Activated CD8-positive, alpha-beta memory T cell treated with anti-CD3 and anti-CD28 coated beads for 24 hours (primary cell): ENCODE measurements around the gene SSTR4.

Experiments used
- DNase-seq: peaks from one replicate; pipeline ENCODE4 v3.0.0-alpha.2; 2020

Gene SSTR4

DNA sequence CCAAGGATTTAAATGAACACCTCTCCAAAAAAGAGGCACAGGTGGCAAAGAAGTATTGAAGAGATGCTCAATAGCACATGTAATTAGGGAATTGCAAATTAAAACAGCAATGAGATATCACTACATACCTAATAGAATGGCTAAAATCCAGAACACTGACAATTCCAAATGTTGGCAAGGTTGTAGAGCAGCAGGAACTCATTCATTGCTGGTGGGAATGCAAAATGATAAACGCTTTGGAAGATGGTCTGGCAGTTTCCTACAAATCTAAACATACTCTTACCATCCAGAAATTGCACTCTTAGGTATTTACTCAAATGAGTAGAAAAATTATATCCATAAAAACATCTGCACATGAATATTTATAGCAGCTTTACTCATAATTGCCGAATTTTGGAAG is 34.0 kb downstream of the SSTR4 start:
- DNase-seq = no peak

DNA sequence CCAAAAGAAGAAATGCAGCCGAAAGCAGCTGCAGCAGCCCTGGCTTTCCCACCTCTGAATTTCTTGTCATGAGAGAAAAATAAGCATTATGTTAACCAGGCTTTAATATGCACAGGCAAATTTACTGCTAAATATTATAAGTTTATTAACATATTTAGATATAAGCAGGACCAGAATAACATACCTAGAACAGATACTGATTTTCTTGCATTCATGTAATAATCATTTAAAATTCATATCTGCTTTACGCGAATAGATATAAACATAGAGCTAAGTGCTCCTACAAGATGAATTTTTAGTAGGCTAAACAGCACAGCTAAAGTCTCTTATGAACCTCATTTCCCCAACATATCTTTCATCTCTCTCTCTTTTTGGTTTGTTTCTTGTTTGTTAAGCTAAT is 36.3 kb downstream of the SSTR4 start:
- no peak for DNase-seq

DNA sequence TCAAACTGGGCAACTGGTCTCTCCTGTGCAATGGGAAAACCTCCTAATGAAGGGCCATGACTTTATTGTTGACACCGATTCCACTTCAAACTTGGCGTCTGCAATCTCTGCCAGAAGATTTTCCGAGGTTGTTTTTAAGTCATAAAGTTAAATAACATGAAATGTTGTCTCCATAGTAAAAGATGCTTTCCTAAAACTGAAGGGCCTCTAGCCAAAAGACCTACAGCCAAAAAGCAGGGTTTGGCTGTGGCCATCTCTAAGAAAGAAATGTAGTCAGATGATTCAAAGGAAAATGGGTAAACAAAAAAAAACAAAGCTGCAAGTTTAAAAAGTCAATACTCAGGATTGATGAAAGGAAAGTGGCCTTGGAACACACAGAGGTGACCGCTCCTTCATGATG is 36.9 kb downstream of the SSTR4 start:
- DNase-seq = no peak

DNA sequence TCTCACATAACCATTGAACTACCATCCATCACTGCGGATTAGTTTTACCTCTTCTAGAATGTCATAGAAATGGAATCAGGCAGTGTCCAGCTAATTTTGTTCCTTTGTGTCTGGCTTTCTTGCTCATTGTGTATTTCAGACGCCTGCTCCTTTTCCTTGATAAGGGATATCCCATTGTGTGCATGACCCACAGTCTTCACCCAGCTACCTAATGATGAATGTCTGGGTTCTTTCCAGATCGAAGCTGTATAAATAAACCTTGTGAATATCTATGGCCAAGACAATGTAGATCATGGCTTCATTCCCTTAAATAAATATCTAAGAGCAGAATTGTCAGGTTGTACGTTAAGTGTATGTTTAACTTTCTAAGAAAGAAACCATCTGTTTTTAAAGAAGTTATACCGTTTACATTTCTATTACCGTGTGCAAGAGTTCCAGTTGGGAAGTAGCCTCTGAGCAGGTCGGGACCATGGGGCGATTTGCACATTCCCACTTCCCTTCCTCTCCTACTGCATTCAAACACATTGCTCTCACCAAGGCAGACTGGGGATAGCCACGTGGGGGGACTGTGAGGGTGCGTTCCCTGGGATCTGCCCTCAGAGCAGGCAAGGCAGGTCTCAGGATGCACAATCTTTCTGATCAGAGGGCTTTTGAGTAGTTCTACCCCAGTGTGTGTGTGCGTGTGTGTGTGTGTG is 37.9 kb downstream of the SSTR4 start:
- no peak for DNase-seq

DNA sequence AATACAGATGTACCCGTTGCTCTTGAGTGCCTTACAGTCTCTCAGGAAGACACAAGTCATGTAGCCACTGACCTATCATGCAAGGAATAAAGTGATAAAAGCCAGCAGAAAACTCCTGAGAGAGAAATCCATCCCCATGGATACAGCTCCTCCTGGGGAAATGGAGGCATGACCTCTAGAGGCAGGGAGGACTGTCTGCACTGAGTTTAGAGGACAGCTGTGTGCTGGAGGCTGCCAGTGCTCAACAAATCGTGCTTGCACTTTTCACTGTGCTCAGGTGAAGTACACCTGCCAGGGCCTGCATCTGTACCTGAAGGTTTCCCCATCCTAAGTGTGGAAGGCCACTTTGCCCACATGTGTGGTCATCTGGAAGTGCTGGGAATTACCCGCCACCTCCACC is 38.9 kb downstream of the SSTR4 start:
- DNase-seq = no peak

DNA sequence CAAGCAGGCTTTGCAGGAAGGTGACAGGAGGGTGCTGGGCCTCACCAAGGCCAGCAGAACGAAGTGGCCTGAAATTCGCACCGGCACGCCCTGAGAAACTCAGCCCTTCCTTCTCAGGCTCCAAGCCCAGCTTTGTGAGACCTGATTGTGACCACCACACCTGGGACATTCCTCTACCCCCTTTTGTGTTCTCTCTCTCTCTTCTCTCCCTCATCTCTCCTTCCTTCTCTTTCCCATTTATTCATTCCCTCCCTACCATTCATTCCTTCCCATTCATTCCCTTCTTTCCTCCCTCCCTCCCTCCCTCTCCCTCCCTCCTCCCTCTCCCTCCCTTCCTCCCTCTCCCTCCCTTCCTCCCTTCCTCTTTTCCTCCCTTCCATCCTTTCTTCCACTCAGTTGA is 42.2 kb downstream of the SSTR4 start:
- no peak for DNase-seq

DNA sequence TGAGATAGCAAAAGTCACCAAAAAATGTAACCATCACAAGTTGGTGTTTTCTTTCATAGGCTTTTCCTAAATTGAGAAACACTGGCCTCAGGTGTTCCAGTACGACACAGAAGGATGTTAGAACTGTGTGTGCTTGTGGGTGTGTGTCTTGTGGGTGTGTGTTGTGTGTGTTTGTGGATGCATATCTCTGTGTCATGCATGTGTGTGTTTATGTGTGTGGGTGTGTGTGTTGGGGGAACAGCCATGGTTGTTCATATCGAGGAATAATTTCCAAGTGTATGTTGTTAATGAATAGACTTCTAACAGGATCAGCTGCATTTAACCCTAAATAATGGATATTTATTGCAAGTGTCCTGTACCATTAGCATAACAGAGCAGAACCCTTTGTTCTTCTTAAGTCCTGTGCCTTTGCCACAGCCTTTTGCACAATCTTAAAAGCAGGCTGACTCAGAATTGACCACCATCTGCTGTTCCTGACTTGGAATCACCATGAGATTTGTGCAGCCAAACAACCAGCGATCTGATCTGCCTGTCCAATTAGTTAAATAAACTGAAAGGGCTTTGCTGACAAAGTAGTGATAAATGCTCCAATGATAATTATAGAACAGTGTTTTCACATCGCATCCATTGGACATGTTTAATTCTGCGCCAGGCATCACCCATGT is 43.4 kb downstream of the SSTR4 start:
- no peak for DNase-seq

DNA sequence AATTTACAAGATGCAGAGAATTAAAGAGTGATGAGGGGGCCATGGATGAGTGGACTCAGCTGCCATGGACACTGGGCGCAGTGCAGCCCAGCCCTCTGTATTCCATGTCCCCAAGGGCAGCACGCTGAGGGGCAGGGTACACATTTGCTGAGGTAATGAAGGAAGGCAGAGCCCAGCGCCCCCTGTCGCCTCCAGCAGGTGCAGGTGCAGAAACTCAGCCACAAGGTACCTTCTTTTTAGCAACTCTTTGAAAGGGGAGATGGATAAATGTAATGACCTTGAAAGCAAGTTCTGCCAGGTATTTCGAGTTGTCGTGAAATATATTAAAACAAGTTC is 43.9 kb downstream of the SSTR4 start:
- no peak for DNase-seq

DNA sequence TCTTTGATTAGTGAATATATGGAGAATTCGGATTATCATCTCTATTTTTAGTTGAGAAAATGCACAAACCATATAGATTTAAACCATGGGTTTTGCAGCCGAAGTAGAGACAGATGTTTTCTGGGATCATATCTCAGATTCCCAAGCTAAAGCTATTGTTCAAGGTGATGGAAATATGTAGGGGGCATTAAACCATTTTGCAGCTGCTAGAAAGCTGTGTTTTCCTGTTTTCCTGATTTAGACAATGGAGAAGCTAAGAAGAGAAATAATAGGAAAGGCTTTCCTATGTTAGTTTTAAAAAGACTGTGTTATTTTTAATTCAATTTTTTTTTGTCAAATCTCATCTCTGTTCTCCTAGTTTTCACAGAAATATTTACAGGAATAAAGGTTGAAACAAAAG is 44.8 kb downstream of the SSTR4 start:
- DNase-seq = no peak

DNA sequence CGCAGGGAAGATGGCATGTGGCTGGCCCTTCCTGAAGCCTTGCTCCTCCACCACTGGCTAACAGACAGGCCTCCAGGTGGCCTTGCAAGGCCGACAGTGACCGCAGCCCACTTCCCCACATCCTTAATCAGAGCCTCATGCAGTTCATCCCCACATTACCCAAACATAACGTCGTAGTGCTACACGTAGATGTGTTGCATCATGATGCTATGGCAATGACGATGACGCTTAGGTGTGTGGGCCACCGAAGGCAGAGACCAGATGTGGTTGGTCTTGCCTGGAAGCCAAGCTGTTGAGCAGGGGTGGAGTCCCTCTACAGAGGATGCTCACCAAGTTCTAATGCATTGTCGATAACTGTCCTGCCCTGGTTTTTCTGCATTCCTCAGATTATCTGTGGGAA is 45.4 kb downstream of the SSTR4 start:
- DNase-seq = no peak

DNA sequence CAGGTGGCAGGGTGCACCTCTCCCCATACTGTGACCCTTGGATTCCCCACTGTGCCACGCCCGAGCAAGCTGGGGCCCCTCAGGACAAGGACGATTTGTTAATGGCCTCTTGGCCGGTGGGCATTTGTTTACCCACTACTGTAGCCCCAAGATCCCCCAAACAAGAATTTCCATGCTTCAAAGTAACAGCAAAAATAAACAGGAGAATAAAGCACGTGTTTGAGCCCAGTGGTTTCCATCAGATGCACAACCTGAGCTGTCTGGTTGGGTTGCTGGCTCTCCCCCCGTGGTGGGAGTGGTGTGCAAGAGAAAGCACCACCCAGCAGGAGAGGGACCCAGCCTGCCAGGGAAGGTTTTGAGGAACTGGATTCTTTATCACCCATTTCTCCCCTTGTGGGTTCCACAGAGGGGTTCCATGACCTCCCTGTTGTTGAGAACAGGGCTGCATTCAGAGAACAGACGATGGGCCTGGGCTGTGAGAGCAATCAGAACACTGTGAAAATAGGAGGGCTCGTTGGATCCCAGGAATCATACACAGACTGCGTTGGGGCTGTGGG is 46.2 kb downstream of the SSTR4 start:
- DNase-seq = no peak

DNA sequence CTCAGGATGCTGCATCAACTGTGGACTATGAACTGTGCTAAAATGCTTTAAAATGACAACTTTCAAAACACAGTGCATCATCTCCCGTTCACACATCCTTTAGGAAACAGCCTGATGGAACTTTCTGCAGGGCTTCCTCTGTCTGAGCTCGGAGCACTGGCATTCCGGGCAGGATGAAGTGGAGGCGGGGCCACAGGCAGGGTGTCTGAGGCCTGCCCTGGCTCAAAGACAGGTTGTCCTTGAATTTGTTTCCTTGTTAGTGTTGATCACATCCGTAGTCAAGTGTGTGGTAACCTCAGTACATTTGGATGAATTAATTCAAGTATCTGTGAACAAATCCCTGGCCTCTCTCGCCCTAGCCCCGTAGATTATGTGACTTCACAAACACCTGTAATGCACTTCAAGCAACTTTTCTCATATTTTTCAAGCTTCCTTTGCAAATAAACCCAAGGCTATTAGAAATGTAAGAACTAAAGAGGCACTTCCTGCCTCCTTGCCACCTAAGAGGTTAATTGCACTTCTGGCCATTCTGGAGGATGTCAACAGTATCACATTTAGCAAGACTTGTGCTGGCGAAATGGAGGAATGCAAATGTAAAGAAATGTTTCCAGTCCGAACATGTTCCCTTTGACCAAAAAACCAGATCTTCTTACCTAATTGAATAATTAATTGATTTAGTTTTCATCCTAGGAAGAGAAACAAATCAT is 47.9 kb downstream of the SSTR4 start:
- no peak for DNase-seq

DNA sequence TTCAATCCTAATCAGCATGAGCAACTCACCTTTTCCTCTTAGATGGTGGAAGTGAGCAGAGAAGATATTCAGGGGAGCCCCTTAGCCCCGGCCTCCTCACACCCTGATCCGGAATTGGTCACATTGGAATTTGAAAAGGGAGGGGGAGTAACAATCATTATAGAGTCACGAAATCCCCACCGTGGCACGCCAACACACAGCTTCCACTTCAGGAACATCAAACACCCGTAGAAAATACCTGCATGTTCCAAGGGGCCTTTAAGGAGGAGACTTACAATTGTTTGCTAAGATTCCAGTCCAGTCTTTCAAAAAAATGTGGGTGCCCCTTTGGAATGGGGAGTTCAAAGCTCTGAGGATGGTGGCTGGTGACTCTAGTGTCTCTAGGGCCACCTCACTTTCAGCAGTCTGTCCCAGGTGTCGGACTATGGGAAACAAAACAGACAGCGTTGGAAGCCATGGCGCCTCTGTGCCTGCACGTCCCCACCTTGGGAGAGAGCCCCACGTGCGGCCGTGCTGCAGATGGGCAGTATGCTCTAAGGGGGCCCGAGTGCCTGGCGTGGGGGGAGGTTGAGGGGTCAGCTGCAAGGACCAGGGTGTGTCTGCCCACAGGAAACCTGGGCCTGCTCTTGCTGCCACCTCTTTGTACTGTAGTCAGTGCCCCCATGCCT is 48.6 kb downstream of the SSTR4 start:
- DNase-seq = no peak

DNA sequence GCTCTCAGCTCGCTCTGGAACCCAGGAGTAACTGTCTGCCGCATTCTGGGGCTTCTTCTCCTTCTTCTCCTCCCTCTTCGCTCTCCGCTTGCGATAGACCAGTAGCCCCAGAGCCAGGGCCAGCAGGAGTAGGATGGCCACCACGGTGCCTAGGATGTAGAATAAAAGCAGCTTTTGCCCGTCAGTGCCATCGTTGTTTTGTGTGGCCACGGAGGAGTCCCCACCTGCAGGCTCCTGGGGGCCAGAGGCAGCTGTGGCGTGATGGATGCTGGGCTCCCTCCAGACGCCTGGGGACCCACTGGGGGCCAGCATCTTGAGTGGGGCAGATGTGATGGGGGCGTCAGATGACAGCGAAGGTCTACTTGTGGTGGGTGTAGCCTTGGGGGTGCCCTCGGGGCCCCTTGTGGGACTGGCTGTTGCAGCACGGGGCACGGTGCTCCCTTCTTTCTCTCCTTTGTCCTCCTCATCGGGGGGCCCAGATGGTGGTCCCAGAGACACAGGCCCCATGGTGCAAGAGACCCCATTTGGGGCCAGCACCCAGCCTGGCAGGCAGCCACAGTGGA is 49.3 kb downstream of the SSTR4 start:
- DNase-seq = no peak

DNA sequence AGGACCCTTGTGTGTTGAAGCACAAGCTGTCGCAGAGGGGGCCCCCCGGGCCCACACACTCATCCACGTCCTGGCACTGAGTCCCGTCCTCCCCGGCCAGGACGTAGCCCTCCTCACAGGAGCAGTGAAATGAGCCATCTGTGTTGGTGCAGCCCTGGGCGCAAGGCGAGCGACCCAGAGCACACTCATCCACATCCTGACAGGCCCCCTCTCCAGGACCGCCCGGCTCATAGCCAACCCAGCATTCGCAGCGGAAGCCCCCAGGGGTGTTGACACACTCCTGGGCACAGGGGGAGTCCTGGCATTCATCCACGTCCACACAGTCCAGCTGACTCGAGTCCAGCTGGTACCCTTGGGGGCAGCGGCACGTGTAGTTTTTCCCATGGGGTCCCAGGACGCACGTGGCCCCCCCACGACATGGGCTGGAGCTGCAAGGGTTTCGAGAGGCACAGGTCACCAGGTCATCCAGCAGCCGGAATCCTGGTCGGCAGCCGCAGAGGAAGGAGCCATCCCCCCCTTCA is 49.8 kb downstream of the SSTR4 start:
- DNase-seq = no peak

DNA sequence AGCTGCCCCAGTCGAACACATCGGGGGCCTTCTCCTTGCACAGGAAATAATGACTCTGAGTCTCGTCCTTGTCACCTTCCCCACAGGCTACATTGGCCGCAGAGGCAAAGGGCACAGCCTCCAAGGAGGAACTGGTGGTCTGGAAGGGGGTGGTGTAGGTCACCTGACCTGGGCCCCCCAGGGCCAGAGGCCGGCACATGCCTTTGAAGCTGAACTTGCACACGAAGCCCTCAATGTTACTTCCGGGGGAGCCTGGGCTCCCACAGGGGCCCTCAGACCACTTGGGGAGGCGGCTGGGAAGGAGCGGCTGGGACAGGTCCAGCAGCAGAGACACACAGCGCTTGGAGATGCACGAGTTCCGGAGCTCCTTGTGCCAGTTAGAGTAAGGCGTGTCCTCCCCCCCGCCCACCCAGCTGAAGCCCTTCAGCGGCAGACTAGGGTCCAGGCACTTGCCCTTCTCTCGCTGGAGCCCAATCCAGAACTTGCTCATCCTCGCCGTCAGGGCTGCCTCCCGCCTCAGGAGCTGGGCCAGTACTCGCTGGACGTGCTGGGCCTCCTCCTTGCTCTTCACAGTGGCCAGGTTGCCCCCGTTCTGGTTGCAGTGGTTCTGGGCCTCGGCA is 50.4 kb downstream of the SSTR4 start:
- DNase-seq = no peak

DNA sequence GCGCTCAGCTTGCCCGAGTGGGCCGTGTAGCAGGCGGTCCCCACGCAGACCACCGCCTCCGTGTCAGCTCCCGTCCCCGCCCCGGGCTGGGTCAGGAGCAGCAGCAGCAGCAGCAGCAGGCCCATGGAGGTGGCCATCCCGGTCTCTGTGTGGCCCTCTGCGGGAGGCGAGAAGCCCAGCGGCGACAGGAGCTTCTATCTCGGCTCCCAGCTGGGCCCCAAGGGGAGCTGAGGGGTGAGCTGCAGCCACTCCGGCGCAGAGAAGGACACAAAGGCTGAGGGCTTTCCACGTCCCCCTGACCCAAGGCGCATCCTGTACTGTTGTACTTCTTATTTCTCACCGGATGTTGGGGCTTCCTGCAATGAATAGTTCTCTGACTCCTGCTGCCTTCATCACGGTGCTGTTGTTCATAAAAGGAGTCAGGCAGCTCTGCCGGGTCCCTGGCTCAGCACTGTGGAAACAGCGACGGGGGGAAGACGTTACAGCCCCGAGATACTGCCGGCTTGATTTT is 51.0 kb downstream of the SSTR4 start, which contains the start of gene CD93:
CD93 (minus strand) TSS at position 269 of the 511 bp plus-strand sequence; CDS start at position 137, 132 bp downstream.
- DNase-seq = no peak

DNA sequence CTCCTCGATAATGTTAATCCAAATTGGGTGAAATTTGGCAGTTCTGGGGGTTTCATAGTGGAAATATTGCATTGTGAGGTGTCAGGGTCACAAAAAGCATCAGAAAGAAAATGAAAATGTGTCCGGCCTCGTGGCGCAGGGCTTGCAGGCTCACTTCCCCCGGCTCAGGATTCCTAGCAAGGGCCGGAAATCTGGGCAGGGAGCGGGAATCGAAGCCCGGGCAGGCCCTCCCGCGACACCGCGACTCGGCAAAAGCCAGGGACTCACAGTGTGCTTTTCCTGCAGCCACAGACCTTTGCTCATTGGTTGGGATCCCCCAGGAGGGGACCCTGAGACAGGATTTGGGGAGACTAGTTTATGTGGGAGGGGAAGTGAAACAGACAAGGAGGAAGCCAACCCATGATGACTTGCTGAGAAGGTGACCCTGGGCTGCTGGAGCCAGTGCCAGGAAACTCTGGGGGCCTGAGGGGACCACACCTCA is 51.9 kb downstream of the SSTR4 start:
- DNase-seq = no peak

DNA sequence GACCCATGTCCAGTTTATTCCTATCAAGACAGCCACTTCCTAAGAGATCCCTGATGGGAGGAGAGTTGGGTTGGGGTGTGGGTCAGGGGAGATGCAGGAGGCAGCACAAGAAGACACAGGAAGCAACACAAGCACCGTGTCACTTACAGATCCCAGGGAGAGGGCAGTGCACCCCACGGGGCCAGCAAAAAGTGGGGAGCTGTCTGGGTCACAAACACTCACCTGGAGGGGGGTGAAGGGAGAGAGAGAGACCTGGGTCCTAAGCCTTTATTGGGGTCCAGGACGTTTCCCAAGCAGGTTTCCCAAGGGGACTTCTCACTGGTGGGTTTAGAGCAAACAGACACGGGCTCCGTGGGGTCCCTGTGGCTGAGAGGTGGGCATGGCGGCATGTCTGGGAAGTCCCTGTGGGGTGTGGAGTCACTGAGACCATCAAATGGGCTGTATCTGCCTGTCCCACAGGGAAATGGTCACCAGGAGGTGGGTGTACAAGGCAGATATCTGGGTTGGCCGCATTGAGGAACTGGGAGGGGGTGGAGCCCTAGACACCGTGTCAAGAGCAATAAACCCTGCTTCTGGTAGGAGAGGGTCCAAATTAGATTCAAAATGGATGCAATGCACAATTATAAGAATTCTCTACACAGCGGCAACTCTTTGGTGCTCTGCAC is 52.6 kb downstream of the SSTR4 start:
- DNase-seq = no peak
